Stimulated activated CD8-positive, alpha-beta memory T cell treated with anti-CD3 and anti-CD28 coated beads, Interleukin-12 subunit alpha, Interleukin-12 subunit beta, amount 100 ng/mL, for 4 hours (primary cell): ENCODE measurements around the gene ZMPSTE24.

Experiments
- DNase-seq: peaks from one replicate; pipeline ENCODE4 v3.0.0-alpha.2; 2020; ENCODE audit warnings: low read depth

Gene ZMPSTE24

DNA sequence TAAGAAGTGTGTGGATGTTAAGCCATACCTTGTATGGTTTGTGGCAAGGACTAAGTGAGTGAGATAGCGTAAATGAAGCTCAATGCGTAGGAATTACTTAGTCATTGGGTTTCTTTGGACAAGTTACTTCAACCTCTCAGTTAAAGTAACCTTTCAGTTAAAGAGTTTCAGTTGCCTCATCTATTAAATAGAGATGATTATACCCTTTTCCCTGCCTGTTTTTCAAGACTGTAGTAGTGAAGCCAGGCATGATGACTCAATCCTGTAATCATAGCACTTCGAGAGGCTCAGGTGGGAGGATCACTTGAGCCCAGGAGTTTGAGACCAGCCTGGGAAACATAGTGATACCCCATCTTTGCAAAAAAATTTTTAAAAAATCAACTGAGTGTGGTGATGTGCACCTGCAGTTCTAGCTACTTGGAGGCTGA is 6.3 kb downstream of the ZMPSTE24 start:
- DNase-seq, result no peak

GRCh38 chr1:40265298-40265697 is 7.3 kb downstream of the ZMPSTE24 start:
- no peak for DNase-seq

DNA sequence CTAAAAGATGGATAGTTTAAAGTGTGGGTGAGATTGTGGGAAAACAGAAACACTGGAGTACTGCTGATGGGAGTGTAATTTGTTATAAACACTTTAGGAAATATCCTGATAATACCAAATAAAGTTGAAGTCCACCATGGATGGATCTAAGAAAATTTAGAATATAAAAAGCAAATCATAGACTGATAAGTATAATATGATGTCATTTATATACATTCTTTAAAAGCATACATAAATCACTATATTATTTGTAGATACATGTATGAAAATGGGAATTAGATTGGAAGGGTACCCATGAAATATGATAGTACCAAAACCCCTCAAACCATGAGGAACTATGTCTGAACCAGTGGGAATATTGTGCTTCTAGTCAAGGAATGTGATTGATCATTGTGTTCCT is 7.9 kb downstream of the ZMPSTE24 start:
- no peak for DNase-seq

- no peak for DNase-seq
Measured at GRCh38 chr1:40266786-40267535, 8.9 kb downstream of the ZMPSTE24 start.

DNA sequence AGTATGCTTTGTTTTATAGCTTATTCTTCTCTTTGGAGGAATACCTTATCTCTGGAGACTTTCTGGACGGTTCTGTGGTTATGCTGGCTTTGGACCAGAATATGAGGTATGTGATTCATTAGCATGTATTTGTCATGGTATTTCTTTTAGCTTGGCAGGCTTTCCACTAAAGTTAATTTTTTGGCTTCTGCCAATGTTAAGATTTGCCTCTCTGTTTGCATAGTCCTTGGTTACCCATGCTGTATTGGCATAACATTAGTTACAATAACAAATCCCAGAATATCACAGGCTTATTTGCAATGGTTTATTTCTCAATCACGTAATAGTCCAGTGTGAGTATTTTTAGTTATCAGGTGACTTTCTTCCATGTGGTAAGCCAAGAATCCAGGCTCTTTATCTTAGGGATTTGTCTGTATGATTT is 9.7 kb downstream of the ZMPSTE24 start:
- no peak for DNase-seq

DNA sequence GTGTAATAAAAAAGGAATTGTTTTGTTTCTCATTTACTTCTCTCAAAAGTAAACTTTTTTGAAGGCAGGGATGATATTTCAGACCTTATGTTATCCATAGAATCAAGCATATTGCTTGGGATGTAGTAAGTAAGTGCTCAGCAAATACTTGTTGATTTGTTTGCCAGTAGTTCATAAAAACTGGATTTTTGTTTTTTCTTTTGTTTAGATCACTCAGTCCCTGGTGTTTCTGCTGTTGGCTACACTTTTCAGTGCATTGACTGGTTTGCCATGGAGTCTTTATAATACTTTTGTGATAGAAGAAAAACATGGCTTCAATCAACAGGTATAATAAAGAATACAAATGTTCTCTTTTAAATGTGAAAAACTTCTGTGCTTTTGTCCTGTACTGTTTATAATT is 10.2 kb downstream of the ZMPSTE24 start:
- DNase-seq, result no peak

DNA sequence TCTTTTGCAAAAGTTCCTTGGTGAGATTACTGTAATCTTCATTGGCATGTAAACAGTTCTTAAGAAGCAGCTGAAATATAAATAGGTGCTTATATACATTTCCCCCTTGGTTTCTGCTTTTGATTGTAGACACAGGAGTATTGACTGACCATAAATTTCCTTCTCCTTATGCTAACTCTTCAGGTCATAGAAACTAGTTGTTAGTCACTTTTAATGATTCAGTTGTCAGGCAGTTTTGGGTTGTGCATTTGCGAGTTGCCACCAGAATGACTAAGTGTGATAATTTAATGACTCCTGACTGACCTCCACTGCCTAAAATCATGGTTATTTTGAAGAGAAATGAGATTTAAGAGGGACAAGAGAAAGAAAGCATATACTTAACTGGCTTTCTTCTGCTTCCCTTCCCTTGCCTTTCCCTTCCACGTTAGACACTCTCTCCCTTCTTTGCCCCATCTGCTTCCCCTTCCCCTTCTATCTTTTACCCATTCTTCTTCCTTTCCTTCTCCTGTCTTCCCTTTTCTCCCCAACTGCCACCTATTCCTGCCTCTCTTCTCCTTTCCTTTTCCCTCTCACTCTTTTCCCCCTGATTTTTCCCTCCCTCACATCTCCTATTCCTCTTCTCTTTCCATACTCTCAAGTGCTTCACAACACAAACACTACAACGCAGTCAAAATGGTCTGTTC is 12.3 kb downstream of the ZMPSTE24 start:
- DNase-seq, result no peak

GRCh38 chr1:40272653-40273213 is 14.7 kb downstream of the ZMPSTE24 start:
- no peak for DNase-seq

DNA sequence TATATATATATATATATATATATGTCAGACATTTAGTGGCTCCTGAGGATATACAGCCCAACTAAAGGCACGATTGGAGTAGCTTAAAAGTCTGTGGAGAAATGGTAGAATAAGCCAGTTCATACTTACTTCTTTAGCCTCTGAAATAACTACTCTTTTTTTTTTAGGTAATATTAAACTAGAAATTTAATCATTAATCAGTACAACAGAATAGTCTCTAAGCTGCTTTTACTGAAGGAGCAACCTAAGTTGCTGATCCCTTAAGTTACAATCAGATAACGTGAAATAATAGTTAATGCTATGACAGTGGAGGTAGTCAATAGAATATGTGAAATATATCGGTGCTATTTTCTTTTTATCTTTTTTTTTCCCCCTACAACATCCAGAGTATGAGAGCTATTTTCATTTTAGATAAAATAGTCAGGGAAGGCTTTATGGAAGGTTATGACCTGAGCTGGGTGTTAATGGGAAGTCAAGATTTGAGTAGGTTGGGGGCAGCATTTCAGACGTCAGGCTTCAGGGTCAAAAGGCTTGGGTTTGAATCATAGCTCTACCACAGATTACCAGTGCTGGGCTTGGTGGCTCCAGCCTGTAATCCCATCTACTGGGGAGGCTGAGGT is 15.6 kb downstream of the ZMPSTE24 start:
- DNase-seq, result no peak

DNA sequence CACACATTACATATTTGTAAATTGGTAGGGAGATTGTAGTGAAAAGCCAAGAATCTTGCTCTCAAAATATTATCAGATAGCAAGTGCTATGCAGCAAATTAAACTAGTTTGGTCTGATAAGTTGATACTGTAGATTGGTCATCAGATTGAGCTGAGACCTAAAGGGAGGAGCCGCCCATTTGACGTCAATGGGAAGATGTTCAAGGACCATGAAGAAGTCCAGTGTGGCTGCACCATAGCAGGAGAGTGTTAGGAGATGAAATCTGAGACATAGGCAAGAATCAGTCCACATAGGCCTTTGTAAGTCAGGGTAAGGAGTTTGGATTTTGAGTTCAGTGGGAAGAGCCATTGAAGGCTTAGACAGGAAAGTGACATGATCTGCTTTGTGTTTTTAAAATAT is 16.3 kb downstream of the ZMPSTE24 start:
- DNase-seq, result no peak

DNA sequence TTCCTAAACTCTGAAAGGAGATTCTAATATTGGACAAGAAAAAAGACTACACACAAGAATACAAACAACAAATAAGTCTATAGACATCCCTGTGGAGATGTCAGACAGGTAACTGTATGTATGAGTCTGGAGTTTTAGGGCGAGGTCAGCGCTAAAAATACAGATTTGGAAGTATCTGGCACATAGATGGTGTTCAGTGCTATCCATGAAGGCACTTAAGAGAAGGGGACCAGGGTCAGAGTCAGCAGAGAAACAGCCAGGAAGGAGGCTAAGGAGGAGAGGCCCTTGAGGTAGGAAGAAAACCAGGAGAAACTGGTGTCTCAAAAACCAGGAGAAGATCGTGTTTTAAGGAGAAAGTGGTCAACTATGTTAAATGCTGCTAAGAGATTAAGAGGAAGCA is 18.1 kb downstream of the ZMPSTE24 start:
- no peak for DNase-seq

DNA sequence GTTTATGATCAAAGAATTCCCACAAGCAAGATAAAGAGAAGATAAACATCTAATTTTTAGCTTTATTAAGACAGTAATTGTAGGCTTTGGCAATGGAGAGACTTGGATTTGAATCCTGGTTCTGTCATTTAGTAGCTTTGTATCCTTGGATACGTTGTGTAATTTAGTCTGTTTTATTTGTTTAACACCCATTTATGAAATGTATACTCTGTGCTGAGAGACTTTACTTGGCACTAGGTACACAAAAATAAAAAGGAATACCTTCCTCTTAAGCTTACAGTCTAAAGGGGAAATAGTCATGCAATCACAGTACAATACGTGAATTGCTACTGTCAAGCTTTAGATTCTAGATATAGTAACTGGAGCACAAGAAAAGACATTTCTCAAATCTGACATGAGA is 23.8 kb downstream of the ZMPSTE24 start:
- no peak for DNase-seq

GRCh38 chr1:40291293-40291692 is 33.3 kb downstream of the ZMPSTE24 start:
- DNase-seq, result no peak

DNA sequence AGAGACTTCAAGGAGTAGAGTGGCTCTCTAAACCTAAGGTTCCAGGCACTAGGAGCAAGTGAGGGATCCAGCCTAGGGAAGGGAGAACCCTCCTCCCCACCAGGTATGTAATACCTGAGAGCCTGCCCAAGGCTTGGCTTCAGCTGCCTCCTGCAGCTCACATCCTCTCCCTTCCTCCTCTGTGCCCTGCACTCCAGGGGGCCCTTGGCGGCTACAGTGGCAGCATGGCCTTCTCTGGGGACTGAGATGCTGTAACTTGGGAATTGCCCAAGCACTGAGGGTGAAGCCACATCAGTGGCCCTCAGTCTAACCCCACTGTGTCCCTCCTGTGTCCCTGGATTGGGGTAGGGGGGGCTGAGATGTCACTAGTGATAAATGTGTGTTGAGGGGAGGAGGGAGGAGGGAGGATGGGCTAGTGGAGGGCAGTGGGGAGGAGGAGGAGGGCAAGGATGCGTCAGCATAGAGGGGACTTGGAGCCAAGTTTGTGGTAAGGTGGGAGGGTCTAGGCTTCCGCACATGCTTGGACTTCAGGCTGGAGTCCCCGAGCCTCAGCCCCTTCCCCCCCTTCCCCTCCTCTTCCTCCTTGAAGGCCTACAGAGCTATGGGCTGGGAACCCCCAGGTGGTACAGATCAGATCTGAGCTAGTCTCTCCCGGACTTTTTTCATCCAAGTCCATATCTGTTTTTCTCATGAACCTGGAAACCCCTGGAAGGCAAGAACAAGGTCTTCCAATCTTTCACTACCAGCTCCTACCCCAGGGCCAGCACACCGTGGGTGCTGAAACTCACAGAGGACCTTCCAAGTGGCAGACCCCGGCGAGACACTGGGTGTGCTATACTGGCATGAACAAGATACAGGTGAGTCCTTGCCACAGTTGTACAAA is 41.6 kb downstream of the ZMPSTE24 start:
- DNase-seq, result no peak

GRCh38 chr1:40300249-40300567 is 42.2 kb downstream of the ZMPSTE24 start:
- no peak for DNase-seq

DNA sequence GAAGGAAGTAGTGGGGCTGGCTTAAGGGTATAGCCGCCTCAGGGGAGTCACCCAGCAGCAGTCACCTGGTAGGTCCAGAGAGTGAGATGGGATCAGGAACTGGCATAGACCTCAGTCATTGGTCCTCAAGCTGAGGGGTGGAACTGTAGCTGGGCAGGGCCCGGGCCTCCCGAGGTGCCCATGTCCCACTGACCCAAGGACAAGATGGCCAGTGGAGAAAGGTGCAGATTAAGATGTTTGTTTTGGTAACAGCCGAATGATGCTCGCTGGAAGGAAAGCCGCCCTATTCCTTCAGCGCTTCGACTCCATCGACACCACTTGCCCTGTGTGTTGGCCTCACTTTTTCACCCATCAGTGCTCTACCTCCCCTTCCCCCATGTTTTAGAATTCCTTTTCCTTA is 42.6 kb downstream of the ZMPSTE24 start:
- no peak for DNase-seq

DNA sequence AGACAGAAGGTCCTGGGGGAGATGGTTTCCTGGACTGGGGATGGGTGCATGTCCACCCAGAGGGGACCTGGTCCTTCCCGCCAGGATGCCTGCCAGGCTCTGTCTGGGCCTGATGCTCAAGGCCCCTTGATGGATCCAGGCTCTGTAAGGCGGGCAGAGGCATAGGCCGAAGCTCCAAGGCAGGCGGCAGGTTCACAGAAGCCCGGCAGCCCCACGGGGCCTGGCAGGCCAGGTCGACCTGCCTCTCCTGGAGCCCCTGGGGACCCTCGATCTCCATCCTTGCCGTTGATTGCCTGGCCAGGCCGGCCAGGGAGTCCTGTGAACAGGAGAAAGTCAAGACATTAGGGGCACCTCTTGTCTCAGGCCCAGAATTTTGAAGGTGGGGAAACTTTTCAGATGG is 43.0 kb downstream of the ZMPSTE24 start:
- no peak for DNase-seq

GRCh38 chr1:40301541-40302299 is 43.7 kb downstream of the ZMPSTE24 start:
- no peak for DNase-seq

DNA sequence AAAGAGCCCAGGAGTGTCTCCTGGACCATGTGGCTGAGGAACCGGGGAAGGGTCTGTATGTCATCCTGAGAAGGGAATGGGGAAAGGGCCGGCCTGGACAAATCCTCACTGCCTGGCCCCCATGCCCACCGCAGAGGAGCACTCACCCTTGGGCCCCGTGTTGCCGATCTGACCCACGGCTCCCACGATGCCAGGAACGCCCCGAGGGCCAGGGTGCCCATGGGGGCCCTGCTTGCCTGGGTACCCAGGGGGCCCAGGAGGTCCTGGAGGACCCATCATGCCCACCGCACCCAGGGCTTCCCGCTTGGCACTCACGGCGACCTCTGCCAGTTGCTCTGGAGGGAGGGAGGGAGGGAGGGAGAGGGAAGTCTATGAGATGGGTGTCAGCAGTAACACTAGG is 44.4 kb downstream of the ZMPSTE24 start:
- no peak for DNase-seq

GRCh38 chr1:40303051-40303771 is 45.2 kb downstream of the ZMPSTE24 start:
- no peak for DNase-seq

- no peak for DNase-seq
Measured at GRCh38 chr1:40303790-40304189, 45.8 kb downstream of the ZMPSTE24 start.
